SK-N-SH treated with all-trans-retinoic acid at 6 μM for 48 hours (cell line): ENCODE measurements around the gene PAXX.

Experiments used
- ATAC-seq: fragments of 200-7000 bp; cut with Tn5 transposase; 3 replicates; pipeline ENCODE4 v1.9.1; 2020; ENCODE audit warnings: mild to moderate bottlenecking, moderate library complexity
- ARNTL ChIP-seq: fragments of 450-650 bp; formaldehyde crosslinking; IDR thresholded peaks from 2 replicates; pipeline ENCODE4 v1.5.0; 2020; ENCODE audit warnings: low read depth, mild to moderate bottlenecking, moderate library complexity, borderline replicate concordance
- BACH2 ChIP-seq: fragments of 250-450 bp; sonication (Bioruptor Pico); IDR thresholded peaks from 2 replicates; pipeline ENCODE4 v1.9.0; 2021; ENCODE audit warnings: mild to moderate bottlenecking, borderline replicate concordance
- CREB5 ChIP-seq: fragments of 250-450 bp; sonication (Bioruptor Pico); IDR thresholded peaks from 2 replicates; pipeline ENCODE4 v1.5.1; 2020; ENCODE audit warnings: low read depth, mild to moderate bottlenecking, moderate library complexity
- CSDC2 ChIP-seq: fragments of 250-450 bp; sonication (Bioruptor Pico); IDR thresholded peaks from 2 replicates; pipeline ENCODE4 v1.5.0; 2020; ENCODE audit warnings: mild to moderate bottlenecking, moderate library complexity
- CSRNP3 ChIP-seq: fragments of 250-450 bp; sonication (Bioruptor Pico); IDR thresholded peaks from 2 replicates; pipeline ENCODE4 v1.5.1; 2021; ENCODE audit warnings: mild to moderate bottlenecking, moderate library complexity
- ESRRG ChIP-seq: fragments of 250-450 bp; sonication (Bioruptor Pico); IDR thresholded peaks from 2 replicates; pipeline ENCODE4 v1.6.1; 2021; ENCODE audit warnings: mild to moderate bottlenecking
- GLIS3 ChIP-seq: fragments of 250-450 bp; sonication (Bioruptor Pico); IDR thresholded peaks from 2 replicates; pipeline ENCODE4 v1.5.0; 2020; ENCODE audit warnings: mild to moderate bottlenecking, moderate library complexity
- OSR1 ChIP-seq: fragments of 250-450 bp; sonication (Bioruptor Pico); IDR thresholded peaks from 2 replicates; pipeline ENCODE4 v1.8.0; 2022; ENCODE audit warnings: moderate library complexity, mild to moderate bottlenecking, inconsistent platforms
- PATZ1 ChIP-seq: fragments of 250-450 bp; sonication (Bioruptor Pico); IDR thresholded peaks from 2 replicates; pipeline ENCODE4 v1.8.0; 2020; ENCODE audit warnings: mild to moderate bottlenecking, moderate library complexity, borderline replicate concordance
- POU6F1 ChIP-seq: fragments of 250-450 bp; sonication (Bioruptor Pico); IDR thresholded peaks from 2 replicates; pipeline ENCODE4 v1.8.0; 2021; ENCODE audit warnings: low read depth, mild to moderate bottlenecking, moderate library complexity, borderline replicate concordance
- RARB ChIP-seq: fragments of 250-450 bp; sonication (Bioruptor Pico); IDR thresholded peaks from 2 replicates; pipeline ENCODE4 v1.8.0; 2021; ENCODE audit warnings: mild to moderate bottlenecking, moderate library complexity
- SNAI2 ChIP-seq: fragments of 250-450 bp; sonication (Bioruptor Pico); IDR thresholded peaks from 2 replicates; pipeline ENCODE4 v1.5.0; 2020; ENCODE audit warnings: mild to moderate bottlenecking, moderate library complexity
- TCF4 ChIP-seq: fragments of 250-450 bp; sonication (Bioruptor Pico); IDR thresholded peaks from 2 replicates; pipeline ENCODE4 v1.8.0; 2021; ENCODE audit warnings: mild to moderate bottlenecking, moderate library complexity, borderline replicate concordance
- TOX ChIP-seq: fragments of 250-450 bp; sonication (Bioruptor Pico); IDR thresholded peaks from 2 replicates; pipeline ENCODE4 v1.8.0; 2021; ENCODE audit warnings: mild to moderate bottlenecking, moderate library complexity, borderline replicate concordance
- TSHZ2 ChIP-seq: fragments of 250-450 bp; sonication (Bioruptor Pico); IDR thresholded peaks from 2 replicates; pipeline ENCODE4 v1.5.0; 2020; ENCODE audit warnings: mild to moderate bottlenecking, moderate library complexity
- ZC3H10 ChIP-seq: fragments of 250-450 bp; sonication (Bioruptor Pico); IDR thresholded peaks from 2 replicates; pipeline ENCODE4 v1.5.1; 2021; ENCODE audit warnings: mild to moderate bottlenecking, moderate library complexity
- ZFP30 ChIP-seq: fragments of 450-650 bp; formaldehyde crosslinking; IDR thresholded peaks from 2 replicates; pipeline ENCODE4 v1.5.0; 2022; ENCODE audit warnings: mild to moderate bottlenecking, moderate library complexity
- ZNF565 ChIP-seq: fragments of 450-650 bp; formaldehyde crosslinking; conservative IDR thresholded peaks from 2 replicates; pipeline ENCODE4 v1.5.0; 2020; ENCODE audit warnings: low read depth, mild to moderate bottlenecking, moderate library complexity
- ZNF70 ChIP-seq: fragments of 450-650 bp; formaldehyde crosslinking; IDR thresholded peaks from 2 replicates; pipeline ENCODE4 v1.5.0; 2020; ENCODE audit warnings: mild to moderate bottlenecking, moderate library complexity

PAXX gene

GRCh38 chr9:137041124-137041523, 48.9 kb downstream of the PAXX start (continued):
- TF ChIP-seq ZNF565 (CRISPR knock-in tag): no peak

- no peak for ATAC-seq
- no peak for TF ChIP-seq CREB5 (CRISPR knock-in tag)
- TF ChIP-seq RARB: no peak
- no peak for TF ChIP-seq GLIS3
- TF ChIP-seq ZNF70: no peak
- no peak for TF ChIP-seq PATZ1
- no peak for TF ChIP-seq CSDC2 (CRISPR knock-in tag)
- TF ChIP-seq ZFP30 (CRISPR knock-in tag): no peak
- TF ChIP-seq BACH2 (CRISPR knock-in tag): no peak
- TF ChIP-seq TSHZ2 (CRISPR knock-in tag): no peak
- TF ChIP-seq OSR1: no peak
- TF ChIP-seq SNAI2 (CRISPR knock-in tag): no peak
- TF ChIP-seq CSRNP3: no peak
- TF ChIP-seq ZNF565 (CRISPR knock-in tag): no peak
- TF ChIP-seq ESRRG: no peak
- TF ChIP-seq ARNTL (CRISPR knock-in tag): no peak
- TF ChIP-seq TCF4 (CRISPR knock-in tag): no peak
- no peak for TF ChIP-seq POU6F1
- no peak for TF ChIP-seq ZC3H10
- TF ChIP-seq TOX (CRISPR knock-in tag): no peak
- TF ChIP-seq, all 23 proteins: peak for 0
Measured at GRCh38 chr9:137042751-137043727, 50.8 kb downstream of the PAXX start.
